Heart left ventricle (tissue), 13 donors: ENCODE data around the gene IQGAP2.

Source experiments
- CTCF ChIP-seq, 12 donors: fragments of 200-600 bp; sonication (generic) in 4 of 12; IDR thresholded peaks; one replicate each; pipeline versions ENCODE4 v1.5.0 to v1.8.0; 2018 to 2022; ENCODE audit warnings: antibody characterized with exemption in 12 of 12, mild to moderate bottlenecking in 5 of 12
- POLR2A ChIP-seq, 2 donors: fragments of 450-650 bp; IDR thresholded peaks; one replicate each; pipeline ENCODE4 v1.6.1; 2017; ENCODE audit warnings: antibody characterized with exemption in 2 of 2, mild to moderate bottlenecking in 2 of 2, moderate library complexity in 2 of 2
- donor health status: ischemic (EF 13 %, LVEDD 7.1; RV severe dilation, severe dysfunction).
- donor health status: DM: no; HTN: yes; CAD: no.
- donor health status: DM: no; HTN: no; CAD: no.
- donor health status: ischemic (EF 25% LVEDD 6.9; RV normal size, moderate dysfunction).
- donor health status: ischemic (EF 25% LVEDD 5.7; RV mildly dilated, moderate dysfunction).
- donor health status: ischemic (EF 35%, LVEDD 5.7; RV mildly dilated, moderate dysfunction).
- donor health status: nonischemic (EF 11% LVEDD 7.7; RV severe dilation, severe dysfunction).
- donor health status: DM: yes; HTN: yes; CAD: no.
- donor health status: PGD.
- donor health status: ischemic (EF 29% LVEDD 5.4; RV normal size, mild dysfunction).
- donor health status: nonischemic (EF 23%, LVEDD 6.1; RV moderate dilation, normal function).

DNA sequence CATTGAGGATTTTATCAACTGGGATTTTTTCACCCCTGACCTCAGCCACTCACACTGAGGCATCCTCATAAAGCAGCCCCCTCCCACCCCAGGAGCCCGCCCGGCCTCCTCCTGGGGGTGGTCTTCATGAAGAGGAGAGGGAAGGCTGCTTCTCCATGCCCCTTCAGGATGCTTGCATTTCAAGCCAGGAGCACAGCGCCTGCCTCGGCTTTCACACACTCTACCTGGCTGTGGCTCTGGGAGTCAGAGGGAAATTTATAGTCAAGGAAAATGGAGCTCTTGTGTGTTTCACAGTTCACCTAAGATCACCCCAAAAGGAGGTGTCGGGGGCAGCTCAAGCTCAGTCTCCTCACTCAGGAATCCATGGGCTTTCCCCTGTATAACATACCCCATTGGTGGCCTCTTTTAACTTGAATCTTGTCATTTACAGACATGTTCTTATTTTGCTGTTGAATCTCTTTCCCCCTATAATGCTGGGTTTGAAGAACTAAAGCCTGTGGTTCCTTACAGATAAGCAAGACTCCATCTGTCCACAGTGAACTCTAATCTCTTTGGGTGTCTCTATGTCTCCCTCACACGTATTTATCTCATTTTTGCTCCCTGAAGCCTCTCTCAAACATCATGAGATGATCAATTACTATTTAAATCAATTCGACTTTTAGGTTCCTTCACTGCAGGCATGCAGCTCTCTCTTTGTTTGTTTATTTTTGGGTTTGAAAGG lies 22.6 kb upstream of the IQGAP2 start:
- no peak for TF ChIP-seq POLR2A (IDR thresholded peaks at IDR 0.05)
- no peak for TF ChIP-seq CTCF (IDR thresholded peaks at IDR 0.05)
